Gastroesophageal sphincter (tissue), 3 donors: ENCODE data around the gene FOXO3.

Experiments
- POLR2A ChIP-seq, 2 donors: fragments of 450-650 bp; IDR thresholded peaks; one replicate each; pipeline ENCODE4 v1.6.1; 2017; ENCODE audit warnings: antibody characterized with exemption in 2 of 2, mild to moderate bottlenecking in 2 of 2, moderate library complexity in 1 of 2
- TF ChIP-seq, protein P1 (sequence below), 4 experiments: fragments of 200-600 bp in 2 of 4; fragments of 450-650 bp in 2 of 4; sonication (generic) in 1 of 4; IDR thresholded peaks; one replicate each; pipeline ENCODE4 v1.5.1; 2017 to 2019; ENCODE audit warnings: antibody characterized with exemption in 4 of 4, mild to moderate bottlenecking in 2 of 4, moderate library complexity in 2 of 4

DNA sequence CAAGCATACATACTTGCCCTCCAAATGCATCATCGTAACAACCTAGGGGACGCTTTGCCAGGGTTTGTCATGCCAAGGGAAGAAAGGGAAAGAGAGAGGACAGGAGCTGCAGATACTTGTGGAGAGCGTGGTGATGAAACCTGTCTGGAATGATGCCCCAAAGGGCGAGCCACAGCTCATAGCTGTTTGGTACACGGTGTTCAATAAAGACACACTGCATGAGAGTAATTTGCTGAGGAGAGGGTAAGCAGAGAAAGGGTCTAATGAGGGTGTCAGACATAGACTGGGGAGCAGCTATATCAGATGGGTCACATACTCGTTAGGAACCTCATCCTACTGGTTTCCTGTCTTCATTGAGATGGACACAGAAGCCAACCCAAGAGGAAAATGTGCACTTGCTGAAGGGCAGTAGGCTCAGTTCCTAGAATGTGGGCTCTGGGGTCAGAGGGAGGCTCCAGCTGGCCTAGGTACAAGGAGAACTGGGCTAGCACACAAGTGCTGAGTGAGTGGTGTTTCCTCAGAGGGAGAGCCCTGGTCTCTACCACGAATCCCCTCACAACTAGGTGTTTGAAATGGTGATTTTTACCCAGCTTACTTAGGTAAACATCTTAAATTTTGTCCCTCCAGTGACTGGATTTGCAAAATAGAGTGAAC is 5.2 kb upstream of the FOXO3 start:
- TF ChIP-seq, protein P1, sequence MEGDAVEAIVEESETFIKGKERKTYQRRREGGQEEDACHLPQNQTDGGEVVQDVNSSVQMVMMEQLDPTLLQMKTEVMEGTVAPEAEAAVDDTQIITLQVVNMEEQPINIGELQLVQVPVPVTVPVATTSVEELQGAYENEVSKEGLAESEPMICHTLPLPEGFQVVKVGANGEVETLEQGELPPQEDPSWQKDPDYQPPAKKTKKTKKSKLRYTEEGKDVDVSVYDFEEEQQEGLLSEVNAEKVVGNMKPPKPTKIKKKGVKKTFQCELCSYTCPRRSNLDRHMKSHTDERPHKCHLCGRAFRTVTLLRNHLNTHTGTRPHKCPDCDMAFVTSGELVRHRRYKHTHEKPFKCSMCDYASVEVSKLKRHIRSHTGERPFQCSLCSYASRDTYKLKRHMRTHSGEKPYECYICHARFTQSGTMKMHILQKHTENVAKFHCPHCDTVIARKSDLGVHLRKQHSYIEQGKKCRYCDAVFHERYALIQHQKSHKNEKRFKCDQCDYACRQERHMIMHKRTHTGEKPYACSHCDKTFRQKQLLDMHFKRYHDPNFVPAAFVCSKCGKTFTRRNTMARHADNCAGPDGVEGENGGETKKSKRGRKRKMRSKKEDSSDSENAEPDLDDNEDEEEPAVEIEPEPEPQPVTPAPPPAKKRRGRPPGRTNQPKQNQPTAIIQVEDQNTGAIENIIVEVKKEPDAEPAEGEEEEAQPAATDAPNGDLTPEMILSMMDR (IDR thresholded peaks at IDR 0.05) = no peak
- no peak for TF ChIP-seq POLR2A (IDR thresholded peaks at IDR 0.05)
